Renal cortex interstitium (tissue), 11 donors: ENCODE measurements around the gene NLRP9. TPM values are rescaled to one million over a fixed set of nuclear protein-coding genes. Genes with fewer than 3 reads are reported as not detected.

Experiments
- DNase-seq, 11 donors: peaks; one replicate each; pipeline ENCODE4 v3.0.0-alpha.2; 2013; ENCODE audit warnings: low read depth in 9 of 11, low spot score in 4 of 11; ENCODE audit errors: extremely low read depth in 1 of 11
- polyA plus RNA-seq, 3 donors: library from polyadenylated mRNA; unstranded; fragments of 120-200 nt; gene quantifications; one replicate each; pipeline ENCODE4 v1.2.1, GENCODE V29; 2013; ENCODE audit not compliant: insufficient read length in 3 of 3

The NLRP9 gene
- polyA plus RNA-seq, 3 donors = not detected

DNA sequence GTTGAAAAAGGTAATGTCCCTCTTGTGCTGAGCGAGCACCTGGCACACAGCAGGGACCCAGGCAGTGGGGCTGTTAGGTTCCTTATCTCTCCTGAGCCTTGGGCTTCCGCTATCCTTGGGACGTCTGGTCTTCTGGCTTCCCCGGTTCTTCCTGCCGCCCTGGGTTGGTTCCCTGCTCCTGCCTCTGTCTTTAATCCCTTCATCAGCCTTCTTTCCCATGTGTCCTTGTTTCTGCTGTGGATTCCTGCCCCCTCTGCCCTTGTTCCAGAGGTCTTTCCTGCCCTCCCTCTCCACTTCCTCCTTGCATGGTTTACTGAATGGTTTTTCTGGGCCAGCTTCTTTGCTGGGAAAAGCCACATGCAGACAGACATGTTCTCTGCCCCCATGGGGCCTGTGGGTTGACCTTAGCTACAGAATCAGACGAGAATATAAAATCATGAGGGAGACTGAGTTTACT, 60.6 kb downstream of the NLRP9 start:
- DNase-seq = no peak

DNA sequence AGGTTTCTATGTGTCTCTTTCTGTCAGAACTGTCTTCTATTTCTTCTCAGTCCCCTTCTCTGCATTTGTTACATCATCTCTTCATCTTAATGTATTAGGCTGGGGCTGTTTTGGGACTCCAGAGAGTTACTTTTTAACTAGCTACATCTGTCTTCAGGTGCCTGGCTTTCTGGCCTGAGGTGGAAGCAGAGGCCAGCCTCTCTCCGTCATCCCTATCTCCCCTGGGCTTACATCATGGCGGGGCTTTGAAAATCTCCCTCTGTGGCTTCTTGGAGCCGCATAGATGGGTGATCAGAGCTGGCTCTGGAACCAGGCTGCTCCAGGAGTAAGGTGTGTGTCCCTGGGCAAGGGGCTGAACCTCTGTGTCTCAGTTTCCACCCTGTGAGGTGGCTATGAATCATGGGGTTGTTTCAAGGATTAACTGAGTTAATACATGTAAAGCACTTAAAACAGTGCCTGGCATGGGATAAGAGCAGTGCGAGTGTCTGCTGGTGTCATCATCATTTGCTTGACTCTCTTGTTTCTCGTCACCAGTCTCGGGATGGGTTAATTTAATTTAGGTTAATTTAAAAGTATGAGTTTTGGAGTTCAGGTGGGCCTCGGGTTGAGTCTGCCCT, 61.2 kb downstream of the NLRP9 start:
- no peak for DNase-seq

- no peak for DNase-seq
These were observed 61.8 kb downstream of the NLRP9 start for GRCh38 chr19:55676383-55676782.

- no peak for DNase-seq
These were observed 62.4 kb downstream of the NLRP9 start for GRCh38 chr19:55675661-55676354.

- DNase-seq = peak; percentile 82 to 95 (median 92)
These were observed 63.2 kb downstream of the NLRP9 start, which contains the start of gene EPN1 for GRCh38 chr19:55674841-55675660. EPN1 (plus strand) TSS chr19:55675226; CDS start chr19:55678628, 3,402 bp downstream.

- DNase-seq = no peak
These were observed 63.8 kb downstream of the NLRP9 start for GRCh38 chr19:55674459-55674840.

- DNase-seq = no peak
These were observed 64.3 kb downstream of the NLRP9 start for GRCh38 chr19:55673889-55674288.

DNA sequence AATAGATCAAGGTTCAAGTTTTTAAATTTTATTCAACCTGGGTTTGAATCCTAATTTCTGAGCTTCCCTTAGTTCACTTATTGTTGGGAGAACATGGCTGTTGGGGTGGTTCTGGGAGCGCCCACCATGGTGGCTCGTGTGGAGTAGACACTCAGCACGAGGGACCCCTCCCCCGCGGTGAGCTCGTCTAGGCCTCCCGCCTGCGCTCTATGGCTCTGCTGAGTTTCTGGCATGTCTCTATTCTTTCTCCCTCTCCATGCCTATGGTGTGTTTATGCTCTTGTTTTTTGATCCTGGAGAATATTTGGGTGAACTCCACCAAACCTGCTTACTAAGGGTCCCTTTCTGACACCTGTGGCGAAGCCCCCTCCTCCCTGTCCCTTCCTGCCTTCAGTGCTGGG, 64.7 kb downstream of the NLRP9 start:
- no peak for DNase-seq

GRCh38 chr19:55672418-55672817, 65.8 kb downstream of the NLRP9 start:
- DNase-seq = no peak

GRCh38 chr19:55671054-55671378, 67.2 kb downstream of the NLRP9 start:
- DNase-seq = no peak

GRCh38 chr19:55670280-55671053, 67.7 kb downstream of the NLRP9 start:
- no peak for DNase-seq

- no peak for DNase-seq
These were observed 68.6 kb downstream of the NLRP9 start for GRCh38 chr19:55669418-55670279.

- no peak for DNase-seq
These were observed 69.4 kb downstream of the NLRP9 start for GRCh38 chr19:55668603-55669348.

DNA sequence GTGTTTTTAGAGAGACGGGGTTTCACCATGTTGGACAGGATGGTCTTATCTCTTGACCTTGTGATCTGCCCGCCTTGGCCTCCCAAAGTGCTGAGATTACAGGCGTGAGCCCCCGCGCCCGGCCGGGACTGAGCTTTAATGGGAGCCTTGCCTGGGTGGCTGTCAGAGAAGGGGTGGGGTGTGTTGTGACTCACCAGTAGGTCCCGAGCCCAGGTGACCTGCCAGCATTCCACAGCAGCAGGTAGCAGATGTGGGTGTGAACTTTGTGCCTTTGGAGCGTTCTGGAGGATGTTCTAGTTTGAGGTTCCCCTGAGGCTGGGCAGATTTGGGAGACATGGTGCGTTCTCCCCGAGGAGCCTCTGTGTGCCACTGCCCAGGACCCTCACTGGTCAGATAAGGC, 70.2 kb downstream of the NLRP9 start:
- DNase-seq = no peak

DNA sequence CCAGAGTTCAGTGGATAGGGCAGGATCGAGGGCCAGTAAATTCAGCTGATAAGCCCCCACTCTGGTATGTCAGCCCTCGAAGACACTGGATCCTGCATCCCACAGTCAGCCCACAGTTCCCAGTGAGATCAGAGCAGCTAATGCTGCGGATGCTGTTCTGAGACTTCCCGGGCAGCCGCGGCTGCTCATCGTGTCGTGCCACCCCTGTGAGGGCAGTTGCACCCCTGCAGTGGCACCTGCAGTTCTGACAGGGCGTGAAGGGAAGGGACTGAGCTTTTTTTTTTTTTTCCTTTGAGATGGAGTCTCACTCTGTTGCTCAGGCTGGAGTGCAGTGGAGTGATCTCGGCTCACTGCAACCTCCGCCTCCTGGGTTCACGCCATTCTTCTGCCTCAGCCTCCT, 70.7 kb downstream of the NLRP9 start:
- no peak for DNase-seq

DNA sequence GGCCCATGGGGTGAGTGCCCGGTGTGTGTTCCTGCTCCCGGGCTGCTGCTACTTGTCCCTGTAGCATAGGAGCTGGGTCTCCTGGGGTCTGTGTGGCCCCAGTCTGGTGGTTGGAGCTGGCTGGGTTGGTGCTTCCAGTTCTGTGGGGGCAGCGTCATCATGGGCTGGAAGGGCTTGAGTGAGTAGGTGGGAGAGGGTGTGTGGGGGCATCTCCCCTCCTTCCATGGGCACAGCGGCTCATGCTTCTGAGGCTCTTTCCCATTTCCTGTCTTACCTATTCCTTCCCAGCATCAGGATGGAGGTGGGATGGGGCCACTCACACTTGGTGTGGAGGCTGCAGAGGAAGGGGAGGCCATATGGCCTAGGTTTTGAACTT, 71.2 kb downstream of the NLRP9 start:
- no peak for DNase-seq

- no peak for DNase-seq
These were observed 71.7 kb downstream of the NLRP9 start for GRCh38 chr19:55666343-55667005.
